A549 (cell line): Measurements from ENCODE around the gene FILIP1L. TPM values are rescaled to one million over a fixed set of nuclear protein-coding genes. Genes with fewer than 3 reads are reported as not detected.

Experiments
- ATAC-seq, 2 experiments: fragments of 200-7000 bp in 1 of 2; fragments of >200 bp in 1 of 2; cut with Nextera tagmentation in 1 of 2; cut with Tn5 transposase in 1 of 2; 3 replicates each; pipeline versions ENCODE4 v1.8.0 to v1.9.1; 2018 to 2020; ENCODE audit warnings: mild to moderate bottlenecking in 1 of 2, moderate library complexity in 1 of 2
- CTCF ChIA-PET: fragments of 300-600 bp; sonication (Branson Sonifier 250); formaldehyde crosslinking; extraction: SDS; loops from one replicate; lab custom pipeline; 2021; ENCODE audit warnings: antibody characterized with exemption, inconsistent platforms; lab: Yijun Ruan, JAX
- POLR2A ChIA-PET: fragments of 350-600 bp; formaldehyde crosslinking; extraction: SDS; loops from one replicate; lab custom pipeline; 2021; ENCODE audit warnings: antibody characterized with exemption, inconsistent platforms; lab: Yijun Ruan, JAX
- DNase-seq, 2 experiments: peaks; one replicate each; pipeline versions ENCODE4 v3.0.0 to v3.0.0-alpha.2; 2011 to 2016; ENCODE audit warnings: low read depth in 1 of 2, low spot score in 1 of 2
- FAIRE-seq: peaks from 2 replicates; lab custom pipeline; 2011; peaks lifted over from hg19 to GRCh38; lab: Jason Lieb, UNC
- H3K27ac ChIP-seq, 2 experiments: fragments of >200 bp; sonication (Bioruptor Twin); formaldehyde crosslinking; 3 replicates each; pipeline ENCODE4 v1.5.1; 2016 to 2017
- H3K4me1 ChIP-seq: fragments of >200 bp; sonication (Bioruptor Twin); formaldehyde crosslinking; 3 replicates; pipeline ENCODE4 v1.6.1; 2016
- H3K4me2 ChIP-seq: fragments of >200 bp; sonication (Bioruptor Twin); formaldehyde crosslinking; 3 replicates; pipeline ENCODE4 v1.6.1; 2016
- H3K4me3 ChIP-seq: fragments of >200 bp; sonication (Bioruptor Twin); formaldehyde crosslinking; 3 replicates; pipeline ENCODE4 v1.5.1; 2016
- H3K9me3 ChIP-seq: fragments of >200 bp; sonication (Bioruptor Twin); formaldehyde crosslinking; 3 replicates; pipeline ENCODE4 v1.6.1; 2016
- CBX2 ChIP-seq: fragments of 200-600 bp; sonication (generic); IDR thresholded peaks from 2 replicates; pipeline ENCODE4 v1.6.1; 2016; ENCODE audit warnings: low read depth, mild to moderate bottlenecking, borderline replicate concordance
- CEBPB ChIP-seq, 2 experiments: fragments of >200 bp in 1 of 2; sonication (Bioruptor Twin) in 1 of 2; formaldehyde crosslinking in 1 of 2; IDR thresholded peaks; 2 replicates each; pipeline ENCODE4 v1.6.1; 2012 to 2016
- EHF ChIP-seq: fragments of 250-450 bp; sonication (Bioruptor Pico); IDR thresholded peaks from 2 replicates; pipeline ENCODE4 v1.5.0; 2020; ENCODE audit warnings: mild to moderate bottlenecking
- FOSB ChIP-seq: fragments of 250-450 bp; sonication (Bioruptor Pico); IDR thresholded peaks from 2 replicates; pipeline ENCODE4 v1.5.0; 2020; ENCODE audit warnings: mild to moderate bottlenecking, moderate library complexity
- FOSL2 ChIP-seq, 2 experiments: fragments of 450-650 bp in 1 of 2; fragments of >200 bp in 1 of 2; sonication (Bioruptor Twin) in 1 of 2; formaldehyde crosslinking; IDR thresholded peaks; 2 replicates each; pipeline versions ENCODE4 v1.5.0 to v1.6.1; 2016 to 2020; ENCODE audit warnings: mild to moderate bottlenecking in 1 of 2, moderate library complexity in 1 of 2
- HDAC2 ChIP-seq: fragments of 200-600 bp; sonication (generic); IDR thresholded peaks from 2 replicates; pipeline ENCODE4 v1.6.1; 2016
- HEYL ChIP-seq: fragments of 250-450 bp; sonication (Bioruptor Pico); IDR thresholded peaks from 2 replicates; pipeline ENCODE4 v1.8.0; 2021; ENCODE audit warnings: mild to moderate bottlenecking, moderate library complexity
- HMGXB4 ChIP-seq: fragments of 250-450 bp; sonication (Bioruptor Pico); IDR thresholded peaks from 2 replicates; pipeline ENCODE4 v1.5.0; 2021; ENCODE audit warnings: mild to moderate bottlenecking, moderate library complexity, borderline replicate concordance
- HOXB5 ChIP-seq: fragments of 250-450 bp; sonication (Bioruptor Pico); IDR thresholded peaks from 2 replicates; pipeline ENCODE4 v1.5.0; 2020; ENCODE audit warnings: mild to moderate bottlenecking, moderate library complexity
- KDM1A ChIP-seq: fragments of 200-600 bp; sonication (generic); IDR thresholded peaks from 2 replicates; pipeline ENCODE4 v1.6.1; 2016; ENCODE audit warnings: low read depth, mild to moderate bottlenecking
- MYC ChIP-seq: IDR thresholded peaks from 2 replicates; pipeline ENCODE4 v1.6.1; 2012; ENCODE audit warnings: mild to moderate bottlenecking, inconsistent platforms, low read length, improper control_type of control experiment, borderline replicate concordance
- NFE2L2 ChIP-seq: fragments of 150-350 bp; conservative IDR thresholded peaks from 2 replicates; pipeline ENCODE4 v1.6.1; 2014; ENCODE audit warnings: low read length
- PHF8 ChIP-seq: fragments of 200-600 bp; sonication (generic); IDR thresholded peaks from 2 replicates; pipeline ENCODE4 v1.6.1; 2016; ENCODE audit warnings: low read depth, mild to moderate bottlenecking, antibody characterized with exemption, moderate library complexity, borderline replicate concordance
- POLR2AphosphoS2 ChIP-seq: conservative IDR thresholded peaks from 2 replicates; pipeline ENCODE4 v1.6.1; 2012; ENCODE audit warnings: low read length, improper control_type of control experiment, inconsistent platforms
- RARB ChIP-seq: fragments of 250-450 bp; sonication (Bioruptor Pico); IDR thresholded peaks from 2 replicates; pipeline ENCODE4 v1.8.0; 2021; ENCODE audit warnings: mild to moderate bottlenecking, moderate library complexity
- TFCP2L1 ChIP-seq: fragments of 250-450 bp; sonication (Bioruptor Pico); IDR thresholded peaks from 2 replicates; pipeline ENCODE4 v1.5.0; 2021; ENCODE audit warnings: mild to moderate bottlenecking
- TP53 ChIP-seq: fragments of 250-450 bp; sonication (Bioruptor Pico); IDR thresholded peaks from 2 replicates; pipeline ENCODE4 v1.5.0; 2021; ENCODE audit warnings: mild to moderate bottlenecking, moderate library complexity
- USF2 ChIP-seq: fragments of 450-650 bp; IDR thresholded peaks from 2 replicates; pipeline ENCODE4 v1.6.1; 2014; ENCODE audit warnings: antibody characterized with exemption
- WGBS: methylation state at CpG from one replicate; pipeline ENCODE4 v1.1.6; 2017; ENCODE audit errors: missing lambda C conversion rate; 5-methylcytosine and 5-hydroxymethylcytosine counted together
- polyA plus RNA-seq, 4 experiments: library from polyadenylated mRNA; depleted of rRNA in 3 of 4; stranded (reverse); fragments of >200 nt; fragmentation: RNase III in 1 of 4; extraction: RNeasy Plus Mini Kit Qiagen cat#74134 plus additional on column Dnase treatment in 1 of 4; gene quantifications; 2 replicates in 3 of 4; 3 replicates in 1 of 4; pipeline ENCODE4 v1.2.3, GENCODE V29; 2011 to 2017
- TF ChIP-seq, protein P1 (sequence below): fragments of >200 bp; sonication (Bioruptor Twin); formaldehyde crosslinking; IDR thresholded peaks from 3 replicates; pipeline ENCODE4 v1.5.1; 2016
- TF ChIP-seq, protein P2 (sequence below): fragments of >200 bp; sonication (Bioruptor Twin); formaldehyde crosslinking; IDR thresholded peaks from 3 replicates; pipeline ENCODE4 v1.6.1; 2016
- TF ChIP-seq, protein P3 (sequence below): IDR thresholded peaks from 2 replicates; pipeline ENCODE4 v1.6.1; 2012

The FILIP1L gene
- polyA plus RNA-seq, 2 of the 4 experiments (the other 2 are of a cell fraction): 0.19 to 0.45 TPM

DNA sequence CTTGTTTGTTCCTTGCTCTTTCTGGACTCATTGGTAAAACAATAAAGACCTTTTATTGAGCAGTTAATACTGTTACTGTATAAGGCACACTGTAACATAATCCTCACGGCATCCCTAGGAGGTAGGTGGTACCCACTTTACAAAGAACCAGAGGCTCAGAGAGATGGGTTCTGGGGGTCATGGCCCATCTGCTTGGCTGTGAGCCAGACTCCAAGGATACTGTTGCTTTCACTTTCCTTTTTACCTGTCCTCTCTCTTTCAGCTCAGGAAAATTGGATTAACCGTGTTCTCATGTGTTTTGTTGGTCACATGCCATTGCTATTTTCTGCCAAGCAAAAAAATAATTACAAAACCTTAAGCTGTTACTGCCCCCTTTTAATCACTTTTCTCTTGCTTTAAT is 34.8 kb upstream of the FILIP1L start:
- Histone ChIP-seq H3K4me3 (no peak overlapping the region), H3K9me3 (no peaks in the 10 kb centered on the region), H3K4me2 (no peak overlapping the region), H3K4me1 (no peaks in the 10 kb centered on the region), H3K27ac (no peak overlapping the region)
- TF ChIP-seq, protein P1, sequence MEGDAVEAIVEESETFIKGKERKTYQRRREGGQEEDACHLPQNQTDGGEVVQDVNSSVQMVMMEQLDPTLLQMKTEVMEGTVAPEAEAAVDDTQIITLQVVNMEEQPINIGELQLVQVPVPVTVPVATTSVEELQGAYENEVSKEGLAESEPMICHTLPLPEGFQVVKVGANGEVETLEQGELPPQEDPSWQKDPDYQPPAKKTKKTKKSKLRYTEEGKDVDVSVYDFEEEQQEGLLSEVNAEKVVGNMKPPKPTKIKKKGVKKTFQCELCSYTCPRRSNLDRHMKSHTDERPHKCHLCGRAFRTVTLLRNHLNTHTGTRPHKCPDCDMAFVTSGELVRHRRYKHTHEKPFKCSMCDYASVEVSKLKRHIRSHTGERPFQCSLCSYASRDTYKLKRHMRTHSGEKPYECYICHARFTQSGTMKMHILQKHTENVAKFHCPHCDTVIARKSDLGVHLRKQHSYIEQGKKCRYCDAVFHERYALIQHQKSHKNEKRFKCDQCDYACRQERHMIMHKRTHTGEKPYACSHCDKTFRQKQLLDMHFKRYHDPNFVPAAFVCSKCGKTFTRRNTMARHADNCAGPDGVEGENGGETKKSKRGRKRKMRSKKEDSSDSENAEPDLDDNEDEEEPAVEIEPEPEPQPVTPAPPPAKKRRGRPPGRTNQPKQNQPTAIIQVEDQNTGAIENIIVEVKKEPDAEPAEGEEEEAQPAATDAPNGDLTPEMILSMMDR: no peak
- TF ChIP-seq FOSL2 (IDR thresholded peaks at IDR 0.05): no peak
- no peak for TF ChIP-seq FOSL2 (CRISPR knock-in tag; IDR thresholded peaks at IDR 0.05)
- TF ChIP-seq, protein P2, sequence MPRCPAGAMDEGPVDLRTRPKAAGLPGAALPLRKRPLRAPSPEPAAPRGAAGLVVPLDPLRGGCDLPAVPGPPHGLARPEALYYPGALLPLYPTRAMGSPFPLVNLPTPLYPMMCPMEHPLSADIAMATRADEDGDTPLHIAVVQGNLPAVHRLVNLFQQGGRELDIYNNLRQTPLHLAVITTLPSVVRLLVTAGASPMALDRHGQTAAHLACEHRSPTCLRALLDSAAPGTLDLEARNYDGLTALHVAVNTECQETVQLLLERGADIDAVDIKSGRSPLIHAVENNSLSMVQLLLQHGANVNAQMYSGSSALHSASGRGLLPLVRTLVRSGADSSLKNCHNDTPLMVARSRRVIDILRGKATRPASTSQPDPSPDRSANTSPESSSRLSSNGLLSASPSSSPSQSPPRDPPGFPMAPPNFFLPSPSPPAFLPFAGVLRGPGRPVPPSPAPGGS: no peak
- no peak for TF ChIP-seq TP53 (CRISPR knock-in tag)
- no peak for TF ChIP-seq NFE2L2
- TF ChIP-seq HDAC2: no peak
- TF ChIP-seq HEYL: no peak
- TF ChIP-seq PHF8: no peak
- TF ChIP-seq TFCP2L1 (CRISPR knock-in tag): no peak
- TF ChIP-seq USF2: no peak
- TF ChIP-seq CBX2: no peak
- no peak for TF ChIP-seq HOXB5 (CRISPR knock-in tag)
- no peak for TF ChIP-seq POLR2AphosphoS2
- POLR2A ChIA-PET: interaction anchor here (0.6 kb wide), 1 partner anchor 268 kb away, joined by 3 read pairs; no protein-coding TSS in a partner anchor
- ATAC-seq (no peak), DNase-seq (no peak), FAIRE-seq (no peak)
- 100% methylated on average over 2 of the region's 2 CpGs for WGBS
- CTCF ChIA-PET: interaction anchor here (1.0 kb wide), 1 partner anchor 9 kb away, joined by 3 read pairs; no protein-coding TSS in a partner anchor

- 83% methylated on average over 1 of the region's 1 CpG for WGBS
- DNase-seq: no peak
- Histone ChIP-seq H3K4me1 (no peaks in the 10 kb centered on the region), H3K4me2 (no peak overlapping the region), H3K4me3 (no peak overlapping the region), H3K9me3 (peaks cover 7% of the 10 kb centered on the region; the same call in 1 of the 3 replicates), H3K27ac (no peak overlapping the region)
- FAIRE-seq: no peak
- ChIA-PET CTCF (no interaction called here), POLR2A (no interaction called here)
- TF ChIP-seq CEBPB (IDR thresholded peaks at IDR 0.05): no peak
- TF ChIP-seq TP53 (CRISPR knock-in tag): no peak
- no peak for TF ChIP-seq NFE2L2
- TF ChIP-seq, protein P3, sequence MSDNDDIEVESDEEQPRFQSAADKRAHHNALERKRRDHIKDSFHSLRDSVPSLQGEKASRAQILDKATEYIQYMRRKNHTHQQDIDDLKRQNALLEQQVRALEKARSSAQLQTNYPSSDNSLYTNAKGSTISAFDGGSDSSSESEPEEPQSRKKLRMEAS: no peak
- no peak for TF ChIP-seq MYC
- no peak for TF ChIP-seq FOSB
- no peak for TF ChIP-seq RARB (CRISPR knock-in tag)
- no peak for TF ChIP-seq FOSL2 (IDR thresholded peaks at IDR 0.05)
- TF ChIP-seq FOSL2 (CRISPR knock-in tag; IDR thresholded peaks at IDR 0.05): no peak
- TF ChIP-seq USF2: no peak
- TF ChIP-seq KDM1A: no peak
- TF ChIP-seq HMGXB4 (CRISPR knock-in tag): no peak
- no peak for TF ChIP-seq EHF (CRISPR knock-in tag)
- ATAC-seq: peak; percentile 46 to 47; a peak in 4 of 6 replicates
These were observed 30.1 kb upstream of the FILIP1L start for GRCh38 chr3:100144255-100144866.
